Measurements from ENCODE around the gene DGLUCY.

GRCh38 chr14:91256661-91257060 lies 142.8 kb downstream of the DGLUCY start:
- TF ChIP-seq, protein P1, sequence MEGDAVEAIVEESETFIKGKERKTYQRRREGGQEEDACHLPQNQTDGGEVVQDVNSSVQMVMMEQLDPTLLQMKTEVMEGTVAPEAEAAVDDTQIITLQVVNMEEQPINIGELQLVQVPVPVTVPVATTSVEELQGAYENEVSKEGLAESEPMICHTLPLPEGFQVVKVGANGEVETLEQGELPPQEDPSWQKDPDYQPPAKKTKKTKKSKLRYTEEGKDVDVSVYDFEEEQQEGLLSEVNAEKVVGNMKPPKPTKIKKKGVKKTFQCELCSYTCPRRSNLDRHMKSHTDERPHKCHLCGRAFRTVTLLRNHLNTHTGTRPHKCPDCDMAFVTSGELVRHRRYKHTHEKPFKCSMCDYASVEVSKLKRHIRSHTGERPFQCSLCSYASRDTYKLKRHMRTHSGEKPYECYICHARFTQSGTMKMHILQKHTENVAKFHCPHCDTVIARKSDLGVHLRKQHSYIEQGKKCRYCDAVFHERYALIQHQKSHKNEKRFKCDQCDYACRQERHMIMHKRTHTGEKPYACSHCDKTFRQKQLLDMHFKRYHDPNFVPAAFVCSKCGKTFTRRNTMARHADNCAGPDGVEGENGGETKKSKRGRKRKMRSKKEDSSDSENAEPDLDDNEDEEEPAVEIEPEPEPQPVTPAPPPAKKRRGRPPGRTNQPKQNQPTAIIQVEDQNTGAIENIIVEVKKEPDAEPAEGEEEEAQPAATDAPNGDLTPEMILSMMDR (conservative IDR thresholded peaks at IDR 0.05; ENCODE audit: low read depth, low read length) = no peak
- no peak for TF ChIP-seq EZH2 (IDR thresholded peaks at IDR 0.05; ENCODE audit: borderline replicate concordance, low read depth, low read length, poor library complexity, severe bottlenecking)
